HFFc6 (cell line): ENCODE measurements around the gene GLIPR2. TPM values are rescaled to one million over a fixed set of nuclear protein-coding genes. Genes with fewer than 3 reads are reported as not detected.
A peak's percentile ranks its signal among the peaks of the same experiment; 100 is the strongest.

Experiments used
- DNase-seq: peaks from one replicate; pipeline ENCODE4 v3.0.0-alpha.2; 2018
- H3K27ac Mint-ChIP-seq: 2 replicates; pipeline ENCODE4 v1.8.0; 2020; ENCODE audit warnings: mild to moderate bottlenecking, mixed read lengths
- H3K27me3 Mint-ChIP-seq: 2 replicates; pipeline ENCODE4 v1.8.0; 2021; ENCODE audit warnings: mild to moderate bottlenecking, moderate library complexity, mixed read lengths; ENCODE audit not compliant: insufficient read depth
- H3K36me3 Mint-ChIP-seq: 2 replicates; pipeline ENCODE4 v1.8.0; 2021; ENCODE audit warnings: low read depth, mixed read lengths
- H3K4me1 Mint-ChIP-seq: 2 replicates; pipeline ENCODE4 v1.8.0; 2020; ENCODE audit warnings: low read depth, mixed read lengths
- H3K4me3 Mint-ChIP-seq: 2 replicates; pipeline ENCODE4 v1.8.0; 2020; ENCODE audit warnings: mild to moderate bottlenecking, moderate library complexity, mixed read lengths
- H3K9me3 Mint-ChIP-seq: 2 replicates; pipeline ENCODE4 v1.8.0; 2020; ENCODE audit warnings: mild to moderate bottlenecking, mixed read lengths
- total RNA-seq, 6 experiments: library from RNA; stranded (reverse); fragmentation: NEBNext Ultra II Directional; extraction: Animal tissue kit (Norgen Biotek cat#: 25700); gene quantifications; 2 replicates in 1 of 6; 3 replicates in 5 of 6; pipeline ENCODE4 v1.2.3, GENCODE V29; 2021
- TF ChIP-seq, protein P1 (sequence below): fragments of 200-600 bp; sonication (generic); IDR thresholded peaks from 2 replicates; pipeline ENCODE4 v1.5.0; 2021; ENCODE audit warnings: antibody characterized with exemption, mild to moderate bottlenecking

Gene GLIPR2
- total RNA-seq, 6 experiments from 2014 or later, result 18.1 to 24.7 (median 23.4) TPM

DNA sequence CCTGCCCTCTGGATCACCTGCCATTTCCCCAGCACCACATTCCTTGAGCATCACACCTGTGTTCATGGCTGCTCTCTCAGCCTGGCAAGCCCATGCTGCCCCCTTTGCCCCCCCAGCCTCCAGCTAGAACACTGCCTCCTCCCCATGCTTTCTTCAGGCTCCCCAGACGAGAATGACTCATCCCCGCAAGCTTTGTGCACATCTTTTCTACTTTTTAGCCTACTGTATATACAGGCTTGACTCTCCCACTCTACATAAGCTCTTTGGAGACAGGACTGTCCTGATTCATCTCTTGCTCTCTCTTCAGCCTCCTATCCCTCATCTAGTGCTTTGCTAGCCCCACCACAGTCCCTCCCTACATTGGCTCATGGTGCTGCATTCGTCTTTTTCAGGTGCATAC lies 19.9 kb upstream of the GLIPR2 start:
- peak overlapping the region; percentile 52; the same call in 1 of the 2 replicates for H3K27ac Mint-ChIP-seq
- H3K36me3 Mint-ChIP-seq, result peaks cover 51% of the 10 kb centered on the region
- no peak overlapping the region for H3K4me3 Mint-ChIP-seq
- no peak for DNase-seq
- TF ChIP-seq, protein P1, sequence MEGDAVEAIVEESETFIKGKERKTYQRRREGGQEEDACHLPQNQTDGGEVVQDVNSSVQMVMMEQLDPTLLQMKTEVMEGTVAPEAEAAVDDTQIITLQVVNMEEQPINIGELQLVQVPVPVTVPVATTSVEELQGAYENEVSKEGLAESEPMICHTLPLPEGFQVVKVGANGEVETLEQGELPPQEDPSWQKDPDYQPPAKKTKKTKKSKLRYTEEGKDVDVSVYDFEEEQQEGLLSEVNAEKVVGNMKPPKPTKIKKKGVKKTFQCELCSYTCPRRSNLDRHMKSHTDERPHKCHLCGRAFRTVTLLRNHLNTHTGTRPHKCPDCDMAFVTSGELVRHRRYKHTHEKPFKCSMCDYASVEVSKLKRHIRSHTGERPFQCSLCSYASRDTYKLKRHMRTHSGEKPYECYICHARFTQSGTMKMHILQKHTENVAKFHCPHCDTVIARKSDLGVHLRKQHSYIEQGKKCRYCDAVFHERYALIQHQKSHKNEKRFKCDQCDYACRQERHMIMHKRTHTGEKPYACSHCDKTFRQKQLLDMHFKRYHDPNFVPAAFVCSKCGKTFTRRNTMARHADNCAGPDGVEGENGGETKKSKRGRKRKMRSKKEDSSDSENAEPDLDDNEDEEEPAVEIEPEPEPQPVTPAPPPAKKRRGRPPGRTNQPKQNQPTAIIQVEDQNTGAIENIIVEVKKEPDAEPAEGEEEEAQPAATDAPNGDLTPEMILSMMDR, result no peak
- H3K4me1 Mint-ChIP-seq, result peaks cover 23% of the 10 kb centered on the region
- peaks cover 4% of the 10 kb centered on the region; the same call in 1 of the 2 replicates for H3K27me3 Mint-ChIP-seq
- H3K9me3 Mint-ChIP-seq, result no peaks in the 10 kb centered on the region

DNA sequence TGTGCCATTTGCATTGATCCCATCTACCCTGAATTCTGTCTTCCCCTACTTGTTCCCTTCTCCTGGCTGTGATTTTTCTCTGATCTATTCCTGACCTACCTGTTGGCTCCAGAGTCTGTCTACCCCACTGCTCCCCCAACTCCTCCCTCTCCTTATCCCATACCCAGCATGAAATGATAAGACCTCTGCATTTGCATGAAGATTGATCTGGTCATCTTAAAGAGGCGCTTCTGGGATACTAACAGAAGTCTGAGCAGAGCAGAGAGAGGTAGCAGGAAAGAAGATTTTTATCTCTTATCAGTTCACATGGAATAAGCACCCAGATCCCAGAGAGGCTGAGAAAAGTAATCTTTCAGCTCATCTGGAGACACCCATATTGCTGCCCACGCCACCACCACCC lies 18.3 kb upstream of the GLIPR2 start:
- TF ChIP-seq, protein P1, result no peak
- no peaks in the 10 kb centered on the region for H3K9me3 Mint-ChIP-seq
- peaks cover 4% of the 10 kb centered on the region; the same call in 1 of the 2 replicates for H3K27me3 Mint-ChIP-seq
- DNase-seq, result no peak
- peaks cover 23% of the 10 kb centered on the region for H3K4me1 Mint-ChIP-seq
- peaks cover 55% of the 10 kb centered on the region for H3K36me3 Mint-ChIP-seq
- 0 out of 2 replicates have a peak overlapping the region, but pooled peaks have one; percentile 11 for H3K27ac Mint-ChIP-seq
- H3K4me3 Mint-ChIP-seq, result no peak overlapping the region

DNA sequence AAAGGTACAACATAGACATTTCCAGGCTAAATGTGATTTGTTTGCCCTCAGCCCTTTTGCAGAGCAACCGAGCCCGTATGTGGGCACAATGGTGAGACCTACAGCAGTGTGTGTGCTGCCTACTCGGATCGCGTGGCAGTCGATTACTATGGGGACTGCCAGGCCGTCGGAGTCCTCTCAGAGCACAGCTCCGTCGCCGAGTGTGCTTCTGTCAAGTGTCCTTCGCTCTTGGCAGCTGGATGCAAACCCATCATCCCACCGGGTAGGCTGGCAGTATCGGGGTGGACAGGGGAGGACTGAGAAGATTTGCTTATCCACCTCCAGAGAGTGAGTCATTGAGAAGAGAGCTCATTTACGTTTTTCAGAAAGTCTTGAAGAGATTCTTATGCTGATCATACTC lies 17.8 kb upstream of the GLIPR2 start:
- peaks cover 4% of the 10 kb centered on the region; the same call in 1 of the 2 replicates for H3K27me3 Mint-ChIP-seq
- no peak for DNase-seq

DNA sequence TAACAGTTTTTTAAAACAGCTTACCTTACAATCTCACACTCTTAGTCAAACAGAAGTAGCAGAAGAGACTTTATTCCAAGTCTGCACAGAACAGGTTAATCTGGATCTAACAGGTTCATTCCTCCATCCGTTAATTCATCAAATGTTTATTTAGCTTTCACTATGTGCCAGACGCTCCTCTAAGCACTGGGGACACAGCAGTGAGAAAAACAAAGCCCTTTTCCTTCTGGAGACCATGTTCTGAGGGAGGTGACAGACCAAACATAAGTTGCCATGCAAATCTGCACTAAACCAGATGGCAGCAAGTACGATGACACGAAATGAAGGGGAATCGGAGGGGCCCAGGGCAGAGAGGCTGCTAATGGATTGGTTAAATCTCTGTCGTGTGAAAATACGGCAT lies 17.1 kb upstream of the GLIPR2 start:
- H3K9me3 Mint-ChIP-seq, result no peaks in the 10 kb centered on the region
- peaks cover 23% of the 10 kb centered on the region for H3K4me1 Mint-ChIP-seq
- DNase-seq, result no peak
- no peak overlapping the region for H3K4me3 Mint-ChIP-seq
- peaks cover 4% of the 10 kb centered on the region; the same call in 1 of the 2 replicates for H3K27me3 Mint-ChIP-seq
- peaks cover 51% of the 10 kb centered on the region for H3K36me3 Mint-ChIP-seq
- TF ChIP-seq, protein P1, result no peak
- no peak overlapping the region; the same call in 1 of the 2 replicates for H3K27ac Mint-ChIP-seq

More for the DNA sequence above, 17.8 kb upstream of the GLIPR2 start:
- Mint-ChIP-seq H3K4me3 (no peak overlapping the region), H3K4me1 (peaks cover 23% of the 10 kb centered on the region), H3K9me3 (no peaks in the 10 kb centered on the region), H3K27ac (peak overlapping the region; percentile 29; the same call in 1 of the 2 replicates), H3K36me3 (peaks cover 52% of the 10 kb centered on the region)
- TF ChIP-seq, protein P1, result no peak

DNA sequence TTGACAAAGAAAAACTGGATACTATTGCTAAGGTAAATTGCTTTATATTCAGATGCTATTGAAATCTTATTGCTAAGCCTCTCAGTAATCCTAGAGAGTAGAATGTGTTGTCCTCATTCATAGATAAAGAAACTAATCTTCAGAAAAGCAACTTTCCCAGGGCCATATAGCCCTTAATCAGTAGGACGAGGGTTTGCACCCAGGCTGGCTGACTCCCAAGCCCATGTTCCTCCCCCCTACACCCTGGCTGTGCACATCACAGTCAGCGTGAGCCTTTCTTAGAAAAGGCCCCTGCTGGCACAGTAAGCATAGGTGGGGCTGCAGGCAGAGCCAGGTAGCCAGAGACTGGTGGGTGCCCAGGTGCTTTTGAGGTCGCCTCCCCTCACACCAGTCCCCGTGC lies 15.8 kb upstream of the GLIPR2 start:
- DNase-seq, result no peak
- H3K36me3 Mint-ChIP-seq, result peaks cover 58% of the 10 kb centered on the region

More for the DNA sequence above, 15.8 kb upstream of the GLIPR2 start:
- Mint-ChIP-seq H3K9me3 (no peaks in the 10 kb centered on the region), H3K4me1 (peaks cover 23% of the 10 kb centered on the region), H3K27me3 (peaks cover 7% of the 10 kb centered on the region; the same call in 1 of the 2 replicates), H3K4me3 (no peak overlapping the region), H3K27ac (no peak overlapping the region)
- TF ChIP-seq, protein P1, result no peak
